Endothelial cell (in vitro differentiated cells): Measurements from ENCODE around the gene RPRD1B. TPM values are rescaled to one million over a fixed set of nuclear protein-coding genes. Genes with fewer than 3 reads are reported as not detected.
A peak's percentile ranks its signal among the peaks of the same experiment; 100 is the strongest.

Experiments used
- DNase-seq: peaks from one replicate; pipeline ENCODE4 v3.0.0; 2021; ENCODE audit warnings: low spot score
- H3K27ac Mint-ChIP-seq: one replicate; pipeline ENCODE4 v1.8.0; 2021; ENCODE audit warnings: mixed read lengths, inconsistent platforms; ENCODE audit not compliant: unreplicated experiment
- H3K27me3 Mint-ChIP-seq: one replicate; pipeline ENCODE4 v1.8.0; 2021; ENCODE audit warnings: mild to moderate bottlenecking, moderate library complexity, mixed read lengths, inconsistent platforms; ENCODE audit not compliant: unreplicated experiment
- H3K36me3 Mint-ChIP-seq: one replicate; pipeline ENCODE4 v1.8.0; 2021; ENCODE audit warnings: mild to moderate bottlenecking, low read depth, mixed read lengths, inconsistent platforms; ENCODE audit not compliant: unreplicated experiment
- H3K4me1 Mint-ChIP-seq: one replicate; pipeline ENCODE4 v1.8.0; 2021; ENCODE audit warnings: mild to moderate bottlenecking, mixed read lengths, inconsistent platforms; ENCODE audit not compliant: unreplicated experiment
- H3K4me3 Mint-ChIP-seq: one replicate; pipeline ENCODE4 v1.8.0; 2021; ENCODE audit warnings: mild to moderate bottlenecking, mixed read lengths, inconsistent platforms; ENCODE audit not compliant: unreplicated experiment
- H3K9me3 Mint-ChIP-seq: one replicate; pipeline ENCODE4 v1.8.0; 2021; ENCODE audit warnings: mixed read lengths, inconsistent platforms; ENCODE audit not compliant: unreplicated experiment
- CTCF ChIP-seq: fragments of 200-600 bp; sonication (generic); IDR thresholded peaks from one replicate; pipeline ENCODE4 v1.5.0; 2021; ENCODE audit warnings: antibody characterized with exemption; ENCODE audit not compliant: unreplicated experiment
- total RNA-seq: library from RNA; stranded (reverse); fragmentation: NEBNext Ultra II Directional; extraction: Animal tissue kit (Norgen Biotek cat#: 25700); gene quantifications from one replicate; pipeline ENCODE4 v1.2.1, GENCODE V29; 2021; ENCODE audit not compliant: unreplicated experiment

RPRD1B gene
- total RNA-seq, 1 donor from 2014 or later, result 24.1 TPM

DNA sequence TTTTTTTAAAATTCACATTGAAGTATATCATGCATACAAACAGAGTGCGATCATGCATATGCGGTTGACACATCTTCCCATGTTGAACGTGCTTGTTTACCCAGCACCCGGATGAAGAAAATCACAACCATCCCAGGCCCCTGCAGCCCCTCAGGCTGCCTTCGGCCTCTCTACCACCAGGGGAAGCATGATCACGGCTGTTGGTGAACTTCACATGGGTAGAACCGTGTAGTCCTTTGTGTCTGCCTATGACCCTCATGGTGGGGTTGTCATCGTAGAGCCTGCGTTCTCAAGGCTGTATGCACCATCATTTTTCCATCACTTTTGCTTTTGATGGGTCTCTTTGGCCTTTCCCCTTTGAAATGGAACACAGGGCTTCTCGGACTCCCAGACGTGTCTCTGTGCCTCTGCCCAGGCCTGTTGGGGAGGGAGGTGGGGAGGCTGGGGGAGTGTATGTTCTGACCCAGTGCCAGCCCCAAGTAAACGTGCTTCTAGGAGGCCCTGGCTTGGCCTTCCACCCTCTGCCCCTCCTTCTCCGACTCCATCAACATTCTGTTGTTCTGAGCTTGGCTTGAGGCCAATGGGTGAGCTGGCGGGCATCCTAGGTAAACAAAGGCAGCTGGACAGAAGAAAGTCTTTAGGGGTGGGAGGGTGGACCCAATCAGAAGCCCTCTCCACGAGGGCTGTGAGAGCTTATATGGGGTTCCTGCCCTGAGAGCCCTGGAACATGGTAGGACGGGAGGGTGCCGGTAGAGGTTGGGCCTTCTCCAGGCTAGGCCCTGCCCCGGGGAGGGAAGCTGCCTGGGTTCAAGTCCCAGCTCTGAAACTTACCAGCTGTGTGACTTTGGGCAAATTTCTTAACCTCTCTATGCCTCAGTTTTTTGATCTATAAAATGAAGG lies 91.9 kb downstream of the RPRD1B start:
- Mint-ChIP-seq H3K4me3 (no peak overlapping the region), H3K36me3 (peaks cover 5% of the 10 kb centered on the region), H3K4me1 (peaks cover 18% of the 10 kb centered on the region), H3K27me3 (peaks cover 4% of the 10 kb centered on the region), H3K27ac (no peak overlapping the region), H3K9me3 (no peaks in the 10 kb centered on the region)
- DNase-seq, result no peak
- TF ChIP-seq CTCF, result no peak

DNA sequence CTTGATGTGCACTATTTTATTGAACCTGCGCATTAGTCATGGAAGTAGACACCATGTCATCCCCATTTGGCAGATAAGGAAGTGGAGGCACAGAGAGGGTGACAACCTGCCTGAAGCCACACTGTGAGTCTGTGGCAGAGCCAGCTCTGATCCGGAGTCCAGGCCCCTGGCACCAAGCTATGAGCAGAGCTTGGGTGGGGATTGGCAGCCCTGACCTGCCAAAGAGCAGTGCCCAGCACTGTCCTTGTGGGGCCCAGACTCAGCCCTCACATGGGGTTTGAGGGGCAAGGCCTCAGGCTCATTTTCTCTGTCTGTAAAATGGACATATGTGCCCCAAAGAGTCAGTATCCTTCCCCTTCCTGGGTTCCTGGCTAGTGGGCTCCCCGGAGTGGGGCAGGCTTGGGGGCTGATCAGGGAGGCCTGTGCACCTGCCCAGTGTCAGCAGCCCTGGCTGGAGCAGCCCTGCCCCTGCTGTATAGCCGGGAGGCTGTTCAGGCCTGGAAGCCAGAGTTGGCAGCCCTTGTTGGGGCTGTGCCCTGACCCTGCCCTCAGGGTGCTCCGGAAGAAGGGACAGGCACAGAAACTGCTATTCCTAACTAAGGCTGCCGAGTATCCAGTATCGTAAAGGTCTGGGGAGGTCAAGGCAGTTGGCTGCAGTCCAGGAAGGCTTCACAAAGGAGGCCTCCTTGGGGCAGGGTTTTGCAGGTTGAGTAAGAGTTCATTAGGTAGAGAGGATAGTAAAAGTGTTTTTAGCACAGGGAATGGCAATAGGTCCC lies 92.8 kb downstream of the RPRD1B start:
- H3K36me3 Mint-ChIP-seq, result peaks cover 9% of the 10 kb centered on the region
- H3K4me3 Mint-ChIP-seq, result no peak overlapping the region
- peaks cover 4% of the 10 kb centered on the region for H3K27me3 Mint-ChIP-seq
- no peaks in the 10 kb centered on the region for H3K9me3 Mint-ChIP-seq
- no peak overlapping the region for H3K27ac Mint-ChIP-seq
- H3K4me1 Mint-ChIP-seq, result peaks cover 22% of the 10 kb centered on the region
- no peak for TF ChIP-seq CTCF
- DNase-seq, result no peak

- TF ChIP-seq CTCF, result no peak
- H3K4me3 Mint-ChIP-seq, result no peak overlapping the region
- H3K9me3 Mint-ChIP-seq, result no peaks in the 10 kb centered on the region
- H3K4me1 Mint-ChIP-seq, result peaks cover 22% of the 10 kb centered on the region
- peaks cover 9% of the 10 kb centered on the region for H3K36me3 Mint-ChIP-seq
- no peak for DNase-seq
- no peak overlapping the region for H3K27ac Mint-ChIP-seq
- peaks cover 4% of the 10 kb centered on the region for H3K27me3 Mint-ChIP-seq
Observed at GRCh38 chr20:38126932-38127621, 93.5 kb downstream of the RPRD1B start.

- no peak for DNase-seq
- Mint-ChIP-seq H3K4me3 (peak overlapping the region; percentile 0), H3K36me3 (peaks cover 13% of the 10 kb centered on the region), H3K27ac (peak overlapping the region; percentile 10), H3K9me3 (no peaks in the 10 kb centered on the region), H3K4me1 (peaks cover 20% of the 10 kb centered on the region), H3K27me3 (peaks cover 5% of the 10 kb centered on the region)
- TF ChIP-seq CTCF, result no peak
Observed at GRCh38 chr20:38127920-38128528, 94.5 kb downstream of the RPRD1B start.
